Kidney (tissue), 14 donors: Measurements from ENCODE around the gene SSR4. TPM values are rescaled to one million over a fixed set of nuclear protein-coding genes. Genes with fewer than 3 reads are reported as not detected.

Experiments used
- DNase-seq, 5 donors: peaks; one replicate each; pipeline ENCODE4 v3.0.0-alpha.2; 2013 to 2020
- FAIRE-seq: peaks from 2 replicates; lab custom pipeline; 2012; peaks lifted over from hg19 to GRCh38; lab: Jason Lieb, UNC
- H3K27ac ChIP-seq, 2 donors: one replicate each; pipeline ENCODE4 v1.7.0; 2013; ENCODE audit warnings: low read depth in 2 of 2, low read length in 2 of 2, inconsistent platforms in 1 of 2
- H3K27me3 ChIP-seq: one replicate; pipeline ENCODE4 v1.7.1; 2013; ENCODE audit warnings: low read length, inconsistent platforms; ENCODE audit not compliant: control insufficient read depth, insufficient read depth
- H3K36me3 ChIP-seq, 3 donors: one replicate each; pipeline versions ENCODE4 v1.7.0 to v1.7.1; 2013; ENCODE audit warnings: low read length in 3 of 3, control low read depth in 1 of 3, inconsistent platforms in 1 of 3; ENCODE audit not compliant: insufficient read depth in 3 of 3, control insufficient read depth in 2 of 3
- H3K4me1 ChIP-seq, 3 donors: one replicate each; pipeline versions ENCODE4 v1.7.0 to v1.7.1; 2013; ENCODE audit warnings: low read length in 3 of 3, inconsistent platforms in 1 of 3, low read depth in 1 of 3; ENCODE audit not compliant: control insufficient read depth in 2 of 3, insufficient read depth in 2 of 3
- H3K4me3 ChIP-seq, 3 donors: one replicate each; pipeline versions ENCODE4 v1.7.0 to v1.8.1; 2013; ENCODE audit warnings: low read length in 3 of 3, control low read depth in 1 of 3, inconsistent platforms in 1 of 3
- H3K9ac ChIP-seq, 3 donors: one replicate each; pipeline versions ENCODE4 v1.7.0 to v1.7.1; 2013; ENCODE audit warnings: low read length in 3 of 3, control low read depth in 1 of 3, inconsistent platforms in 1 of 3
- H3K9me3 ChIP-seq, 3 donors: one replicate each; pipeline versions ENCODE4 v1.7.0 to v1.7.1; 2013; ENCODE audit warnings: low read length in 3 of 3, control low read depth in 1 of 3, inconsistent platforms in 1 of 3; ENCODE audit not compliant: control insufficient read depth in 2 of 3, insufficient read depth in 1 of 3
- intact Hi-C: fragments of 100-400 bp; cut with DNase I; formaldehyde crosslinking; loops from one replicate; pipeline ENCODE4 v1.11.1; 2022
- polyA plus RNA-seq: library from polyadenylated mRNA; stranded (reverse); fragments of 350-450 nt; fragmentation: Illumina TruSeq; extraction: RNeasy Lipid Tissue Mini Kit (QIAGEN cat#74804); gene quantifications from one replicate; pipeline ENCODE4 v1.2.3, GENCODE V29; 2014; ENCODE audit warnings: low read depth, low replicate concordance; ENCODE audit not compliant: insufficient read depth
- total RNA-seq: library from RNA; stranded (reverse); fragmentation: NEBNext Ultra II Directional; extraction: Animal tissue kit (Norgen Biotek cat#: 25700); gene quantifications from one replicate; pipeline ENCODE4 v1.2.1, GENCODE V29; 2021
- TF ChIP-seq, protein P1 (sequence below): IDR thresholded peaks from 3 replicates; pipeline ENCODE4 v1.5.1; 2012; ENCODE audit warnings: mild to moderate bottlenecking, moderate library complexity, borderline replicate concordance; ENCODE audit not compliant: insufficient read depth; ENCODE audit errors: extremely low read depth
- donor health status: control.
- donor health status: control.
- donor health status: control.
- donor health status: control.
- donor health status: control.
- donor health status: DM: yes; HTN: yes; CAD: no.
- donor health status: Normal renal cell carcinoma (clear cell type).

Gene SSR4
- total and polyA plus RNA-seq, 2 donors from 2014 or later: 226 to 473 TPM

DNA sequence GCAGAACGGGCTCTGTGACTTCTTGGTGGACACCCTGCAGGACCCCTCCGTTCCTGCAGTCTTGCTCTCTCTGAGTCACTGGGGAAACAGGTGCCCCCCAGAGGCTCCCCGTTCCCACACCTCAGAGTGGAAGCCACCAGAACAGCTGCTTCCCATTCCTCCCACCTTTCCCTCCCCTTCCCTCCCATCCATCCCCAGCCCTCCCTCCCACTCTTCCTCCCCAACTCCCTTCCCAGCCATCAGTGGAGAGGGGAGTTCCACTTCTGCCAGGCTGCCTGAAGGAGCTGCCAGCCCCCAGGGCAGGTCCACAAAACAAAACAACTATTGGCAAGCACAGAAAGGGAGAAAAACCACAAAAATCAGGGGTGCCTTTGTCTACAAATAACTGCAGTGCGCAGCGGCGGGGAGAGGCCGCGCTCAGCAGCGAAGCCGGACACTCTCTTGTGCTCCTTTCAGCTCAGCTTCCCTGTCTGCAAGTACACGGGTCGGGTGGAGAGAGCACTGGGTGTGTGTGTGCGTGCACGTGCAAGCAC lies 8.1 kb downstream of the SSR4 start:
- no peaks in the 10 kb centered on the region for H3K27me3 ChIP-seq
- TF ChIP-seq, protein P1, sequence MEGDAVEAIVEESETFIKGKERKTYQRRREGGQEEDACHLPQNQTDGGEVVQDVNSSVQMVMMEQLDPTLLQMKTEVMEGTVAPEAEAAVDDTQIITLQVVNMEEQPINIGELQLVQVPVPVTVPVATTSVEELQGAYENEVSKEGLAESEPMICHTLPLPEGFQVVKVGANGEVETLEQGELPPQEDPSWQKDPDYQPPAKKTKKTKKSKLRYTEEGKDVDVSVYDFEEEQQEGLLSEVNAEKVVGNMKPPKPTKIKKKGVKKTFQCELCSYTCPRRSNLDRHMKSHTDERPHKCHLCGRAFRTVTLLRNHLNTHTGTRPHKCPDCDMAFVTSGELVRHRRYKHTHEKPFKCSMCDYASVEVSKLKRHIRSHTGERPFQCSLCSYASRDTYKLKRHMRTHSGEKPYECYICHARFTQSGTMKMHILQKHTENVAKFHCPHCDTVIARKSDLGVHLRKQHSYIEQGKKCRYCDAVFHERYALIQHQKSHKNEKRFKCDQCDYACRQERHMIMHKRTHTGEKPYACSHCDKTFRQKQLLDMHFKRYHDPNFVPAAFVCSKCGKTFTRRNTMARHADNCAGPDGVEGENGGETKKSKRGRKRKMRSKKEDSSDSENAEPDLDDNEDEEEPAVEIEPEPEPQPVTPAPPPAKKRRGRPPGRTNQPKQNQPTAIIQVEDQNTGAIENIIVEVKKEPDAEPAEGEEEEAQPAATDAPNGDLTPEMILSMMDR: no peak
- DNase-seq (peak in 1 of 5 donors; percentile 30), FAIRE-seq (no peak)
- no peaks in the 10 kb centered on the region for H3K4me1 ChIP-seq
- no peak overlapping the region for H3K9ac ChIP-seq
- H3K9me3 ChIP-seq: no peaks in the 10 kb centered on the region
- intact Hi-C loops: no loop called here
- H3K27ac ChIP-seq: no peak overlapping the region
- H3K36me3 ChIP-seq: no peaks in the 10 kb centered on the region
- no peak overlapping the region for H3K4me3 ChIP-seq

- Histone ChIP-seq H3K9me3 (no peaks in the 10 kb centered on the region), H3K4me3 (no peak overlapping the region), H3K36me3 (no peaks in the 10 kb centered on the region), H3K4me1 (no peaks in the 10 kb centered on the region), H3K9ac (no peak overlapping the region), H3K27ac (no peak overlapping the region), H3K27me3 (no peaks in the 10 kb centered on the region)
- TF ChIP-seq, protein P1: no peak
- intact Hi-C loops: no loop called here
- DNase-seq (no peak), FAIRE-seq (no peak)
These were observed 9.0 kb downstream of the SSR4 start for GRCh38 chrX:153803211-153804099.

DNA sequence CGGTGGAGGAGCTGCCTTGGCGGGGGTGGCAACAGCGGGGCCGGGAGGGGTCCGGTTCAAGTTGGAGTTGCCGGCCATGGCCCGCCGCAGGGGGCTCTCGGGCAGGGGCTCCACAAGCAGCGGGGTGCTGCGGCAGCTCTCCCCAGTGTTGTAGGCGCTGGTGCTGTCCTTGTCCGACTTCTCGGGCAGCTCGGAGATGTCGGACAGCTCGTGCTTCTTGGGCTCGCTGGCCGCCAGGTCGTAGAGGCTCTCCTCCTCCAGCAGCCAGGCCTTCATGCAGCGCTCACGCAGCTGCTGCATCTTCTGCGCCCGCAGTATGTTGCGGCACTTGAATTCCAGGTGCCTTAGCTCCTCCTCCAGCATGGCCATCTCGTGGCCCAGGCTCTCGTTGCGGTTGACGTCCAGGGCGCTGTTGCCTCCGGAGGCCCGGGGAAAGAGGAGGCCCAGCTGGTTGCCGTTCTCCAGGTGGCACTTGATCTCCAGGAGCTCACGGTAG lies 9.7 kb downstream of the SSR4 start:
- TF ChIP-seq, protein P1: no peak
- FAIRE-seq (no peak), DNase-seq (no peak)
- no peak overlapping the region for H3K9ac ChIP-seq
- H3K27me3 ChIP-seq: no peaks in the 10 kb centered on the region
- H3K4me3 ChIP-seq: no peak overlapping the region
- H3K4me1 ChIP-seq: no peaks in the 10 kb centered on the region
- no peaks in the 10 kb centered on the region for H3K9me3 ChIP-seq
- H3K27ac ChIP-seq: no peak overlapping the region
- intact Hi-C loops: no loop called here
- no peaks in the 10 kb centered on the region for H3K36me3 ChIP-seq
